SK-N-SH treated with all-trans-retinoic acid at 6 μM for 48 hours (cell line): ENCODE measurements around the gene ZNF672.

Experiments
- ATAC-seq: fragments of 200-7000 bp; cut with Tn5 transposase; 3 replicates; pipeline ENCODE4 v1.9.1; 2020; ENCODE audit warnings: mild to moderate bottlenecking, moderate library complexity
- ARNTL ChIP-seq: fragments of 450-650 bp; formaldehyde crosslinking; IDR thresholded peaks from 2 replicates; pipeline ENCODE4 v1.5.0; 2020; ENCODE audit warnings: low read depth, mild to moderate bottlenecking, moderate library complexity, borderline replicate concordance
- BACH2 ChIP-seq: fragments of 250-450 bp; sonication (Bioruptor Pico); IDR thresholded peaks from 2 replicates; pipeline ENCODE4 v1.9.0; 2021; ENCODE audit warnings: mild to moderate bottlenecking, borderline replicate concordance
- CSDC2 ChIP-seq: fragments of 250-450 bp; sonication (Bioruptor Pico); IDR thresholded peaks from 2 replicates; pipeline ENCODE4 v1.5.0; 2020; ENCODE audit warnings: mild to moderate bottlenecking, moderate library complexity
- ESRRG ChIP-seq: fragments of 250-450 bp; sonication (Bioruptor Pico); IDR thresholded peaks from 2 replicates; pipeline ENCODE4 v1.6.1; 2021; ENCODE audit warnings: mild to moderate bottlenecking
- GLIS3 ChIP-seq: fragments of 250-450 bp; sonication (Bioruptor Pico); IDR thresholded peaks from 2 replicates; pipeline ENCODE4 v1.5.0; 2020; ENCODE audit warnings: mild to moderate bottlenecking, moderate library complexity
- ISL1 ChIP-seq: fragments of 250-450 bp; sonication (Bioruptor Pico); IDR thresholded peaks from 2 replicates; pipeline ENCODE4 v2.1.2; 2022; ENCODE audit warnings: mild to moderate bottlenecking, moderate library complexity
- OSR1 ChIP-seq: fragments of 250-450 bp; sonication (Bioruptor Pico); IDR thresholded peaks from 2 replicates; pipeline ENCODE4 v1.8.0; 2022; ENCODE audit warnings: moderate library complexity, mild to moderate bottlenecking, inconsistent platforms
- PATZ1 ChIP-seq: fragments of 250-450 bp; sonication (Bioruptor Pico); IDR thresholded peaks from 2 replicates; pipeline ENCODE4 v1.8.0; 2020; ENCODE audit warnings: mild to moderate bottlenecking, moderate library complexity, borderline replicate concordance
- RARB ChIP-seq: fragments of 250-450 bp; sonication (Bioruptor Pico); IDR thresholded peaks from 2 replicates; pipeline ENCODE4 v1.8.0; 2021; ENCODE audit warnings: mild to moderate bottlenecking, moderate library complexity
- TCF4 ChIP-seq: fragments of 250-450 bp; sonication (Bioruptor Pico); IDR thresholded peaks from 2 replicates; pipeline ENCODE4 v1.8.0; 2021; ENCODE audit warnings: mild to moderate bottlenecking, moderate library complexity, borderline replicate concordance
- TOX ChIP-seq: fragments of 250-450 bp; sonication (Bioruptor Pico); IDR thresholded peaks from 2 replicates; pipeline ENCODE4 v1.8.0; 2021; ENCODE audit warnings: mild to moderate bottlenecking, moderate library complexity, borderline replicate concordance
- ZC3H10 ChIP-seq: fragments of 250-450 bp; sonication (Bioruptor Pico); IDR thresholded peaks from 2 replicates; pipeline ENCODE4 v1.5.1; 2021; ENCODE audit warnings: mild to moderate bottlenecking, moderate library complexity
- ZFP3 ChIP-seq: fragments of 250-450 bp; sonication (Bioruptor Pico); IDR thresholded peaks from 2 replicates; pipeline ENCODE4 v1.5.0; 2020; ENCODE audit warnings: mild to moderate bottlenecking, moderate library complexity
- ZFP30 ChIP-seq: fragments of 450-650 bp; formaldehyde crosslinking; IDR thresholded peaks from 2 replicates; pipeline ENCODE4 v1.5.0; 2022; ENCODE audit warnings: mild to moderate bottlenecking, moderate library complexity
- ZNF565 ChIP-seq: fragments of 450-650 bp; formaldehyde crosslinking; conservative IDR thresholded peaks from 2 replicates; pipeline ENCODE4 v1.5.0; 2020; ENCODE audit warnings: low read depth, mild to moderate bottlenecking, moderate library complexity
- ZNF70 ChIP-seq: fragments of 450-650 bp; formaldehyde crosslinking; IDR thresholded peaks from 2 replicates; pipeline ENCODE4 v1.5.0; 2020; ENCODE audit warnings: mild to moderate bottlenecking, moderate library complexity
- ZNF8 ChIP-seq: fragments of 450-650 bp; formaldehyde crosslinking; IDR thresholded peaks from 2 replicates; pipeline ENCODE4 v1.5.0; 2020; ENCODE audit warnings: mild to moderate bottlenecking, moderate library complexity
- TF ChIP-seq, protein P1 (sequence below): fragments of 250-450 bp; sonication (Bioruptor Pico); IDR thresholded peaks from 2 replicates; pipeline ENCODE4 v1.5.0; 2020; ENCODE audit warnings: mild to moderate bottlenecking, moderate library complexity
- TF ChIP-seq, protein P2 (sequence below): fragments of 250-450 bp; sonication (Bioruptor Pico); IDR thresholded peaks from 2 replicates; pipeline ENCODE4 v1.5.1; 2021; ENCODE audit warnings: mild to moderate bottlenecking, moderate library complexity
- TF ChIP-seq, protein P3 (sequence below): fragments of 250-450 bp; sonication (Bioruptor Pico); IDR thresholded peaks from 2 replicates; pipeline ENCODE4 v1.8.0; 2021; ENCODE audit warnings: low read depth, mild to moderate bottlenecking, moderate library complexity, borderline replicate concordance
- TF ChIP-seq, protein P4 (sequence below): fragments of 250-450 bp; sonication (Bioruptor Pico); IDR thresholded peaks from 2 replicates; pipeline ENCODE4 v1.5.1; 2020; ENCODE audit warnings: low read depth, mild to moderate bottlenecking, moderate library complexity

Gene ZNF672

DNA sequence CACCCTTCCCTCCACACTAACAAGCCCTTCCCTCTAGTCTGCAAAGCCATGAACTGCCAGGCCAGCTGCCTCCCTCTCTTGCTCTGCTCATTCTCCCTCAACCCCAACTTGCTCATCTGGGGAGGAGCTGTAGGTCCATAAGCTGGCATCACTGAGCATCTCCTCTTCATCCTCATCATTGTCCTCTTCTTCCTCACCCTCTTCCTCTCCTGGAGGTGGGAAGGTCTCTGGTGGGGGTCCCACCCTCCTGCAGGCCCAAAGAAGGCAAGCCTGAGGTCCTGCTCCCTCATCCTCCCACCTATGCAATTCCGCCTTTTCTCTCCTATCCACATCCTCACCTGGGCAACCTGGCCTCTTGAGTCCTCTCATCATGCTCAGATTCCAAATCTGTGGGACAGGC lies 18.2 kb downstream of the ZNF672 start:
- no peak for ATAC-seq
- no peak for TF ChIP-seq CSDC2 (CRISPR knock-in tag)
- TF ChIP-seq, protein P1, sequence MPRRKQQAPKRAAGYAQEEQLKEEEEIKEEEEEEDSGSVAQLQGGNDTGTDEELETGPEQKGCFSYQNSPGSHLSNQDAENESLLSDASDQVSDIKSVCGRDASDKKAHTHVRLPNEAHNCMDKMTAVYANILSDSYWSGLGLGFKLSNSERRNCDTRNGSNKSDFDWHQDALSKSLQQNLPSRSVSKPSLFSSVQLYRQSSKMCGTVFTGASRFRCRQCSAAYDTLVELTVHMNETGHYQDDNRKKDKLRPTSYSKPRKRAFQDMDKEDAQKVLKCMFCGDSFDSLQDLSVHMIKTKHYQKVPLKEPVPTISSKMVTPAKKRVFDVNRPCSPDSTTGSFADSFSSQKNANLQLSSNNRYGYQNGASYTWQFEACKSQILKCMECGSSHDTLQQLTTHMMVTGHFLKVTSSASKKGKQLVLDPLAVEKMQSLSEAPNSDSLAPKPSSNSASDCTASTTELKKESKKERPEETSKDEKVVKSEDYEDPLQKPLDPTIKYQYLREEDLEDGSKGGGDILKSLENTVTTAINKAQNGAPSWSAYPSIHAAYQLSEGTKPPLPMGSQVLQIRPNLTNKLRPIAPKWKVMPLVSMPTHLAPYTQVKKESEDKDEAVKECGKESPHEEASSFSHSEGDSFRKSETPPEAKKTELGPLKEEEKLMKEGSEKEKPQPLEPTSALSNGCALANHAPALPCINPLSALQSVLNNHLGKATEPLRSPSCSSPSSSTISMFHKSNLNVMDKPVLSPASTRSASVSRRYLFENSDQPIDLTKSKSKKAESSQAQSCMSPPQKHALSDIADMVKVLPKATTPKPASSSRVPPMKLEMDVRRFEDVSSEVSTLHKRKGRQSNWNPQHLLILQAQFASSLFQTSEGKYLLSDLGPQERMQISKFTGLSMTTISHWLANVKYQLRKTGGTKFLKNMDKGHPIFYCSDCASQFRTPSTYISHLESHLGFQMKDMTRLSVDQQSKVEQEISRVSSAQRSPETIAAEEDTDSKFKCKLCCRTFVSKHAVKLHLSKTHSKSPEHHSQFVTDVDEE, result no peak
- no peak for TF ChIP-seq GLIS3
- TF ChIP-seq TOX (CRISPR knock-in tag), result no peak
- no peak for TF ChIP-seq ZNF8 (CRISPR knock-in tag)
- no peak for TF ChIP-seq ZNF70
- TF ChIP-seq ESRRG (CRISPR knock-in tag), result no peak
- TF ChIP-seq TCF4, result no peak
- TF ChIP-seq RARB (CRISPR knock-in tag), result no peak
- TF ChIP-seq, protein P2, sequence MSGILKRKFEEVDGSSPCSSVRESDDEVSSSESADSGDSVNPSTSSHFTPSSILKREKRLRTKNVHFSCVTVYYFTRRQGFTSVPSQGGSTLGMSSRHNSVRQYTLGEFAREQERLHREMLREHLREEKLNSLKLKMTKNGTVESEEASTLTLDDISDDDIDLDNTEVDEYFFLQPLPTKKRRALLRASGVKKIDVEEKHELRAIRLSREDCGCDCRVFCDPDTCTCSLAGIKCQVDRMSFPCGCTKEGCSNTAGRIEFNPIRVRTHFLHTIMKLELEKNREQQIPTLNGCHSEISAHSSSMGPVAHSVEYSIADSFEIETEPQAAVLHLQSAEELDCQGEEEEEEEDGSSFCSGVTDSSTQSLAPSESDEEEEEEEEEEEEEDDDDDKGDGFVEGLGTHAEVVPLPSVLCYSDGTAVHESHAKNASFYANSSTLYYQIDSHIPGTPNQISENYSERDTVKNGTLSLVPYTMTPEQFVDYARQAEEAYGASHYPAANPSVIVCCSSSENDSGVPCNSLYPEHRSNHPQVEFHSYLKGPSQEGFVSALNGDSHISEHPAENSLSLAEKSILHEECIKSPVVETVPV (CRISPR knock-in tag), result no peak
- no peak for TF ChIP-seq ARNTL (CRISPR knock-in tag)
- TF ChIP-seq OSR1 (CRISPR knock-in tag), result no peak
- TF ChIP-seq ZNF565 (CRISPR knock-in tag), result no peak
- TF ChIP-seq, protein P3, sequence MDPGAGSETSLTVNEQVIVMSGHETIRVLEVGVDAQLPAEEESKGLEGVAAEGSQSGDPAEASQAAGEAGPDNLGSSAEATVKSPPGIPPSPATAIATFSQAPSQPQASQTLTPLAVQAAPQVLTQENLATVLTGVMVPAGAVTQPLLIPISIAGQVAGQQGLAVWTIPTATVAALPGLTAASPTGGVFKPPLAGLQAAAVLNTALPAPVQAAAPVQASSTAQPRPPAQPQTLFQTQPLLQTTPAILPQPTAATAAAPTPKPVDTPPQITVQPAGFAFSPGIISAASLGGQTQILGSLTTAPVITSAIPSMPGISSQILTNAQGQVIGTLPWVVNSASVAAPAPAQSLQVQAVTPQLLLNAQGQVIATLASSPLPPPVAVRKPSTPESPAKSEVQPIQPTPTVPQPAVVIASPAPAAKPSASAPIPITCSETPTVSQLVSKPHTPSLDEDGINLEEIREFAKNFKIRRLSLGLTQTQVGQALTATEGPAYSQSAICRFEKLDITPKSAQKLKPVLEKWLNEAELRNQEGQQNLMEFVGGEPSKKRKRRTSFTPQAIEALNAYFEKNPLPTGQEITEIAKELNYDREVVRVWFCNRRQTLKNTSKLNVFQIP (CRISPR knock-in tag), result no peak
- TF ChIP-seq ZFP3 (CRISPR knock-in tag), result no peak
- TF ChIP-seq, protein P4, sequence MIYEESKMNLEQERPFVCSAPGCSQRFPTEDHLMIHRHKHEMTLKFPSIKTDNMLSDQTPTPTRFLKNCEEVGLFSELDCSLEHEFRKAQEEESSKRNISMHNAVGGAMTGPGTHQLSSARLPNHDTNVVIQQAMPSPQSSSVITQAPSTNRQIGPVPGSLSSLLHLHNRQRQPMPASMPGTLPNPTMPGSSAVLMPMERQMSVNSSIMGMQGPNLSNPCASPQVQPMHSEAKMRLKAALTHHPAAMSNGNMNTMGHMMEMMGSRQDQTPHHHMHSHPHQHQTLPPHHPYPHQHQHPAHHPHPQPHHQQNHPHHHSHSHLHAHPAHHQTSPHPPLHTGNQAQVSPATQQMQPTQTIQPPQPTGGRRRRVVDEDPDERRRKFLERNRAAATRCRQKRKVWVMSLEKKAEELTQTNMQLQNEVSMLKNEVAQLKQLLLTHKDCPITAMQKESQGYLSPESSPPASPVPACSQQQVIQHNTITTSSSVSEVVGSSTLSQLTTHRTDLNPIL (CRISPR knock-in tag), result no peak

- no peak for ATAC-seq
- TF ChIP-seq OSR1 (CRISPR knock-in tag), result no peak
- no peak for TF ChIP-seq ESRRG (CRISPR knock-in tag)
- TF ChIP-seq ZC3H10 (CRISPR knock-in tag), result no peak
- no peak for TF ChIP-seq BACH2 (CRISPR knock-in tag)
Measured at GRCh38 chr1:248857201-248857600, 19.2 kb downstream of the ZNF672 start.

DNA sequence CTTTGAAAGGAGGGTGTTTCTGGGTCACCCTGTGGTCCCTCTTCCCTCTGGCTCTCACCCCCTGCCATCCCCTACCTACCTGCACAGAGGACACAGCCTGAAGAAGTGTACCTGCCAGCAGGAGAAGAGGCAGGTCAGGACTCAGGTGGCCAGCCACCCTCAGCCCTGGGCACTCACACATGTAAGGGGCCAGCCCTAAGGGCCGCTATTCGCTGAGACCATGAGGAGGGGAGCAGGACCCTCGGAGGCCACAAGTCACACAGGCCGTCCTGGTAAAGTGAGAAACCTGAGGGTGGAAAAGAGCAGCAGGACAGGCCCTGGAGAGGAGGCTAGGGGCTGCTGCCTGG lies 19.7 kb downstream of the ZNF672 start:
- TF ChIP-seq, protein P1, result no peak
- TF ChIP-seq ZFP3 (CRISPR knock-in tag) (no peak), ZNF565 (CRISPR knock-in tag) (no peak), OSR1 (CRISPR knock-in tag) (no peak), ZC3H10 (CRISPR knock-in tag) (no peak), TCF4 (no peak), RARB (CRISPR knock-in tag) (no peak), PATZ1 (CRISPR knock-in tag) (no peak), ISL1 (no peak), BACH2 (CRISPR knock-in tag) (no peak), ZNF70 (no peak), ZNF8 (CRISPR knock-in tag) (no peak), ARNTL (CRISPR knock-in tag) (no peak), ZFP30 (CRISPR knock-in tag) (no peak)
- TF ChIP-seq, protein P4 (CRISPR knock-in tag), result no peak
- TF ChIP-seq, protein P3 (CRISPR knock-in tag), result no peak
- ATAC-seq, result no peak
